Measurements from ENCODE around the gene KRTAP21-2.

GRCh38 chr21:30707409-30707808 lies 39.6 kb downstream of the KRTAP21-2 start:
- TF ChIP-seq CTBP1 (IDR thresholded peaks at IDR 0.05; ENCODE audit: borderline replicate concordance), result no peak
- no peak for TF ChIP-seq FOXM1 (IDR thresholded peaks at IDR 0.05; ENCODE audit: borderline replicate concordance)
- no peak for TF ChIP-seq BHLHE40 (IDR thresholded peaks at IDR 0.05; ENCODE audit: borderline replicate concordance)
- TF ChIP-seq TARDBP (IDR thresholded peaks at IDR 0.05), result no peak
- no peak for TF ChIP-seq HDGF (IDR thresholded peaks at IDR 0.05; ENCODE audit: borderline replicate concordance)
- no peak for TF ChIP-seq ELF4 (IDR thresholded peaks at IDR 0.05)
- TF ChIP-seq SUZ12 (IDR thresholded peaks at IDR 0.05), result no peak
- no peak for TF ChIP-seq NFRKB (IDR thresholded peaks at IDR 0.05)
- TF ChIP-seq FOXK2 (IDR thresholded peaks at IDR 0.05), result no peak
- no peak for TF ChIP-seq ZNF384 (IDR thresholded peaks at IDR 0.05)
- no peak for TF ChIP-seq SP1 (IDR thresholded peaks at IDR 0.05)
